Fibroblast of skin of right biceps (primary cell): ENCODE data around the gene SLC4A1AP.
"Not testable (repeated sequence)": the region's sequence is repeated elsewhere in the genome, so short reads cannot be mapped to it uniquely, and the experiment has no call there.

Source experiments
- DNase-seq: peaks from one replicate; pipeline ENCODE4 v3.0.0-alpha.2; 2013

The SLC4A1AP gene

DNA sequence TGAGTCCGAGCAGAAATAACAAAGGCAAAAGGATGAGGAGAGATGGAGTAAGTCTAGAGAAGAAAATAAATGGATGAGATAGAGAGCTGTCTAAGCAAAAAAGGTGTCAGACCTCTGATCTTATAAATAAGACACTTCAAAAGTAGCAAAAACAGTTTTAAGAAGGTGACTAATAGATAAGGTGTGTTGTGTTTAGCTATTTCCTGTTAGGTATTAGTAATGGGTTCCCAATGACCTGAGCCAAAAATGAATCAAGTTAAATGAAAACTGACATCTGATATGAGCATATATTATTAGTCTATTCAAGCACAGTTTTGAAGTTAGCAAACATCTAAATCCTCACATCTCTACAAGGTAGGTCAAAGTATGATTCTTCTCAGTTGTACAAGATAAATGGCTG lies 10.9 kb upstream of the SLC4A1AP start:
- DNase-seq = no peak

DNA sequence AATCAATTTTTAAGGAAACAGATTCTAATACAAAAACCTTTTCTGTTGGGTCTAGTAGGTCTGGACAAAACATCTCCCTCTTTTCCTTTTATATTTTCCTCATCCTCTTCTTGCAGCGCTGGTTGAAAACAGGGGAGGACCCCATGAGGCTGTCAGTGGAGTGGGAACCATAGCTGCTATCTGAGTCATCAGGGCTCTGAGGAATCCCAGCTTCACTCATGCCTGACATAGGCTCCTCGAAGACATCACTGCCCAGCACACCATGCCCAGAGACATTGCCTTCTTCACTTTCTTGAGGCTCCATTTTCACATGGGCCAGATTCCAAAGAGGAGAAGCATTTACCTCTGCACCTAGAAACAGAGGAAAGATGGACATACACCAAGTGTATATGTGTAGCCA lies 10.3 kb upstream of the SLC4A1AP start:
- peak; percentile 24 for DNase-seq

DNA sequence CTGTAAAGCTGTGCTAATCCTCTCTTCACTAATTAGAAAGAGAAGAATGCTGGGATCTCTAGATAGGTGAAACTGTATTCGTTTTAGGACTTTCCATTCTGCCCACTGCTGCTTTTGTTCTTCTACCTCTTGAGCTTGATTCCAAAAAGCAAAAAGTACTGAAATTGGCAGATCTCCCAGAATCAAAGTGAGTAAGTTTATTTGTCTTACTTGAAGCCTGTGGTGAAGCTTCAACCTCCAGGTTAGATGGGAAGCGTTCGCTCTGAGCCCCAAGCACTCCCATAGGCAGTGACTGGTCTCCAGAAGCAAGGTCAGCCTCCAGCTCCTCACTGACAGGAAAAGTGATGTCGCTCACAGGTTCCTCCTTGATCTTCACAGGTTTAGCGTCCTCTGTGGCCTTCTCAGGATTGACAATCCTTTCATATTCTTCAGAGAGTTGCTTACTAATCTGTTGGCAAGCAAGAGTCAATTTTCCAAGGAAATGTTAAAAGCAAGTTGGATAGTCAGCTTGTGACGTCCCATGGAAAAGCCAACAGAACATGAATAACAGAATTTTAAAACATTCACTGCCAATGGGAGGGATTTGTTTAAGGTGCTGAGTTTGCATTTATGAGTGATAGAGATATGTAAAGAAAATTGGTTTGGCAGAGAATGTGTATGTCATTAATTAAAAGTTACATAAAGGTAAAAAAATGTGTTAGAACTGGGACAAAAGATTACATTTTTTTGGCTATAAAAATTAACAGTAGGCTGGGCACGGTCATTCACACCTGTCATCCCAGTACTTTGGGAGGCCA lies 8.3 kb upstream of the SLC4A1AP start:
- peak; percentile 57 for DNase-seq

- no peak for DNase-seq
Measured at GRCh38 chr2:27661371-27661770, 2.3 kb upstream of the SLC4A1AP start.

- no peak for DNase-seq
Measured at GRCh38 chr2:27664154-27664574, 475 bp downstream of the SLC4A1AP start.

- DNase-seq = no peak
Measured at GRCh38 chr2:27664622-27665363, 1.1 kb downstream of the SLC4A1AP start.

- no peak for DNase-seq
Measured at GRCh38 chr2:27667446-27667845, 3.8 kb downstream of the SLC4A1AP start.

GRCh38 chr2:27671235-27671634 lies 7.5 kb downstream of the SLC4A1AP start:
- no peak for DNase-seq

DNA sequence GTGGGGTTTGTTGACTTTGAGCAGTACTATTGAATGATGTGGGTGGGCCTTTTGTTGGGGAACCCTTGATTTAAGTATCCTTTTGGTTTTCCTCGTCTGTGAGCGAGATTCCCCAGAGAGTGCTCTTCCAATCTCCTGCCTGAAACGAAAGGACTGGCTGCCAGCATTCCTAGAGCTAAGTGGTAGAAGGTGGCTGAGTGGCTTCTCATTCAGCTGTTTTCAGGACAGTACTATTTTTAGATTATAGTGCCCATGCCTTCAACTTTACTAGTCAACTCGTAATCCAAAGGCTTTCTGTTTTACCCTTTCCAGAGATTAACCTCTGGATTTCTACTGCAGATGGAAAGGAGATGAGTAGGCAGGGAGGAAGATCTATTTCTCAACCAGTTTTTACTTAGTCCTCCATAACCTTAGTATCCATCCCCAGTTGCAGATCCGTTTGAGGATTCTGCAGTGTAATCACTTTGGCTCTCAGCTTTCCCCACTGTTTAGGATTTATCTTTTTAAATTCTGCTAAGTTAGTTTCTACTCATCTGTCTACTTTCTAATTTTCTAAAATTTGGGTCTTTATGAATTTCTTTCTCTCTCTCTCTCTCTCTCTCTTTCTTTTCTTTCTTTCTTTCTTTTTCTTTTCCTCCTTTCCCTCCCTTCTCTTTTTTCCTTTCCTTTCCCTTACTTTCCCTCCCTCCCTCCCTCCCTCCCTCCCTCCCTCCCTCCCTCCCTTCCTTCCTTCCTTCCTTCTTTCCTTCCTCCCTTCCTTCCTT lies 9.2 kb downstream of the SLC4A1AP start:
- no peak for DNase-seq

DNA sequence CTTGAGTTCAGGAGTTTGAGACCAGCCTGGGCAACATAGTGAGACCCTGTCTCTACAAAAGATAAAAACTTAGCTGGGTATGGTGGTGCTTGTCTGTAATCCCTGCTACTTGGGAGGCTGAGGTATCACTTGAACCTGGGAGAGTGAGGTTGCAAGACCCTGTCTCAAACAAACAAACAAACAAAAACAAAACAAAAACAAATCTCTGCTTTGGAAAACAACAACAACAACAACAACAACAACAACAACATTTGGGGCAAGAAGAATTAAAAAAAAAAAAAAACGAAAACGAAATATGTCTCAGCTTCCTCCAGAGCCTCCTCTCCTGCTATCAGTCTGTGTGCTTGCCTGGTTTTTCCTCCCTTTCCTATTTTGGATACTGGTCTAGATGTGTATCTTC lies 16.9 kb downstream of the SLC4A1AP start:
- no peak for DNase-seq

GRCh38 chr2:27681841-27682240 lies 18.2 kb downstream of the SLC4A1AP start:
- DNase-seq = peak; percentile 65

GRCh38 chr2:27682334-27682771 lies 18.7 kb downstream of the SLC4A1AP start:
- peak; percentile 94 for DNase-seq

DNA sequence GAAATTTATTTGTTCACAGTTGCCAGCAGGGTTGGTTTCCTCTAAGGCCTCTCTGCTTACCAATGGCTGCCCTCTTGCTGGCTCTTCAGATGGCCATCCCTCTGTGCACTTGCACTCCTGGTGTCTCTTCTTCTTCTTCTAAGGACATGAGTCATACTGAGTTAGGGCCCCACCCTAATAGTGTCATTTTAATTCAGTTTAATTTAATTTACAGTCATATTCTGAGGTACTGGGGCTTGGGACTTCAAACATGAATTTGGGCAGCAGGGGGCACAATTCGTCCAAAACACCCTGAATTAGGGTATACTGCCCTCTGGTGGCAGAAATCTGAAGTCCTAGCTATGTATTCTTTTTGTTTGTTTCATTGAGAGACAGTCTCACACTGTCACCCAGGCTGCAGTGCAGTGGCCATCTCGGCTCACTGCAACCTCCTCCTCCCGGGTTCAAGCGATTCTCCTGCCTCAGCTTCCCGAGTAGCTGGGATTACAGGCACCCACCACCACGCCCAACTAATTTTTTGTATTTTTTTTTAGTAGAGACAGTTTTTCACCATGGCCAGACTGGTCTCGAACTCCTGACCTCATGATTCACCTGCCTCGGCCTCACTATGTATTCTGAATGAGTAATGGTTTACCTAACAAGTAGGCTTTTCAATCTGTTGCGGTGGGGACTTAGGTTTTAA lies 19.8 kb downstream of the SLC4A1AP start:
- DNase-seq = peak; percentile 90

- DNase-seq = not testable (repeated sequence)
Measured at GRCh38 chr2:27685006-27685405, 21.3 kb downstream of the SLC4A1AP start.

DNA sequence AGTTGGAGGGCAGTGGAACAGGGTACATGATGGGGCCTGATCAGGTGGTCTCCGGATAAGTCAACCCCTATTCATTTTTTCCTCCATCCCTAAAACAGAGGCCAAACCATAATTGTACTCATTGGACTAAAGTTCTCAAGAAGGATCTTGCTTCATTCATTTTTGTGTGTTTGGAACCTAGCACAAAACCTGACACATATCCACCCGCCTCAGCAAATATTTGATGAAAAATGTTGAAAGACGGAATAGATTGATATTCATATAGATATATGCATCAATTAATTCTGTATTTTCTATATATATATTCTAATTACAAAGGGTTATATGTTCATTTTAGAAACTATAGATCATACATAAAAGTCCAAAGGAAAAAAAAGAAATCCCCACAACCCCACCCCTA lies 21.9 kb downstream of the SLC4A1AP start:
- DNase-seq = no peak

DNA sequence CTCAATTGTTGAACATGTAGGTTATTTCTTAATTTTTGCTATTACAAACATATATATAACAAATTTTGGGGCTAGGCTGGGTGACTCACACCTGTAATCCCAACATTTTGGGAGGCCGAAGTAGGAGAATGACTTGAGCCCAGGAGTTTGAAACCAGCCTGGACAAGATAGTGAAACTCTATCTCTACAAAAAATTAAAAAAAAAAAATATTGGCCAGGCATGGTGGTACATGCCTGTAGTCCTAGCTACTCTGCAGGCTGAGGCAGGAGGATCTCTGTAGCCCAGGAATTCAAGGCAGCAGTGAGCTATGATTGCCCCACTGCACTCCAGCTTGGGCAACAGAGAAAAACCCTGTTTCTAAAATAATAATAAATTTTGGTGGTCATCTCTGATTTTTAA lies 23.5 kb downstream of the SLC4A1AP start:
- no peak for DNase-seq

DNA sequence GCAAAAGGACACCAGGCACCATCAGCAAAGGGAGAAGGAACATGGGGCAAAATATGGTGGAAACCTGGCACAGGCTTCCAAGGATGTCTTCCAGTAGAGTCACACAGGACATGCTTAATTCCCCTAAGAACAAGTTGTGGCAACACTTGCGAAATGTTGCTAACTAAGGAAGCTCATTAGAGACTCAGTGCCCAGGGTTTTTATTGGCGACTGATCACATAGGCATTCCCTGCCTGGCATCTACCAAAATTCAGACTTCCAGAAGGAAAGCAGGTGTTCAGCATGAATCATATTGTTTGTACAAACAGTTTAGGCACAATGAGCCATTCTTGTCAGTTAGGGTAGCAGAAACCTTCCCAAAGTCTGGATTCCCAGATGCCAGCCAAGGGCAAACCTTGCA lies 25.7 kb downstream of the SLC4A1AP start:
- DNase-seq = no peak

DNA sequence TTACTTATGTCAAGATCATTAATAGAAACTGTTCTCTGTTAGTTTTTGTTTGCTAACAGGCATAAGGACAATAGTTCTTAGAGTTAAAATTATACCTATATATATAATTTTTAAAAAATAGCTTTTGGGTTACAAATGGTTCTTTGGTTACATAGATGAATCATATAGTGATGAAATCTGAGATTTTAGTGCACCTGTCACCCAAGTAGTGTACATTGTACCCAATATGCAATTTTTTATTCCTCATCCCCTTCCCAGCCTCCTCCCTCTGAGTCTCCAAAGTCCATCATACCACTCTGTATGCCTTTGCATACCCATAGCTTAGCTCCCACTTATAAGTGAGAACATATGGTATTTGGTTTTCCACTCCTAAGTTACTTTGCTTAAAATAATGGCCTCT lies 26.4 kb downstream of the SLC4A1AP start:
- DNase-seq = no peak

GRCh38 chr2:27697660-27698059 lies 34.0 kb downstream of the SLC4A1AP start:
- no peak for DNase-seq

- DNase-seq = no peak
Measured at GRCh38 chr2:27701676-27702075, 38.0 kb downstream of the SLC4A1AP start.

GRCh38 chr2:27702302-27702701 lies 38.6 kb downstream of the SLC4A1AP start:
- DNase-seq = no peak

DNA sequence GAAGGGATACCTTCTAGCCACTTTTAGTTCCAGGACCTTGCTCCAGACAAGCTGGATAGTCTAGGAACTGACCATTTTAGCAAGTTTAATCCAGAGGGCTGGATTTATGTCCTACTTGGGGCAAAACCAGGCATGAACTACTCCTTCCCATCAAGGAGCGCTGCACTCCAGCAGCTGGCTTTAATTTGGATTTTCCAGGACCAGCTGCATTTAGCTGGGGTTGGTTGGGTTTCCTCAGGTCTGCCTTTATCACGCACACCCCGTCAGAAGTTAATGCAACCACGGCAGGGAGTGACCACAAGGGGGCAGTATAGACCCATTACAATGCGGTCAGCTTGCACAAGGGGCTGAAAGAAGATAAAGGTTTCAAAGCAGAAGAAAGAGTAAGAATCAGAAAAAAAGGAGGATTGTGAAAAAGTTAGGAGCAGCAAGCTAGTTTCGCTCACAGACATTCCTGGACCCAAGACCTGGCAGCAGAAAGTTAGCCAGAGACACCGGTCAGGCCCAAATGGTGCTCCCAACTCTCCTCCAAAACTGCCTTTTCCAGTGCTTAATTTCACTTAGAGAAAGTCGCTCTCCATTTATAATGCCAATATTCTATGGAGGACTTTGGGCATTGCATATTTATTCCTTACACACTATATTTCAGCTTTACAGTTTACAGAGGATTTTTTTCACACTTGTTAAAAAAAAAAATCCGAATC lies 40.1 kb downstream of the SLC4A1AP start:
- DNase-seq = peak; percentile 92
